Prostate gland (tissue), 2 donors: Measurements from ENCODE around the gene BIRC6. TPM values are rescaled to one million over a fixed set of nuclear protein-coding genes. Genes with fewer than 3 reads are reported as not detected.
A peak's percentile ranks its signal among the peaks of the same experiment; 100 is the strongest.

ENCODE experiments used
- DNase-seq: peaks from one replicate; pipeline ENCODE4 v3.0.0-alpha.2; 2019; ENCODE audit warnings: low spot score
- H3K27ac ChIP-seq, 2 donors: fragments of 200-600 bp; sonication (generic); 2 replicates each; pipeline ENCODE4 v1.5.1; 2017 to 2019
- H3K27me3 ChIP-seq: fragments of 200-600 bp; sonication (generic); replicated peaks from 2 replicates; pipeline ENCODE4 v1.5.1; 2019; ENCODE audit not compliant: insufficient read depth
- H3K36me3 ChIP-seq, 2 donors: fragments of 200-600 bp; sonication (generic); 1 replicate in 1 of 2; 2 replicates in 1 of 2; pipeline versions ENCODE4 v1.5.1 to v1.8.1; 2017 to 2019
- H3K4me1 ChIP-seq: fragments of 200-600 bp; sonication (generic); replicated peaks from 2 replicates; pipeline ENCODE4 v1.5.1; 2019
- H3K4me3 ChIP-seq, 2 donors: fragments of 200-600 bp; sonication (generic); 2 replicates each; pipeline ENCODE4 v1.5.1; 2017 to 2019
- H3K9me3 ChIP-seq: fragments of 200-600 bp; sonication (generic); 2 replicates; pipeline ENCODE4 v1.5.1; 2017
- POLR2A ChIP-seq: fragments of 450-650 bp; IDR thresholded peaks from one replicate; pipeline ENCODE4 v1.6.1; 2016; ENCODE audit warnings: antibody characterized with exemption, mild to moderate bottlenecking
- POLR2AphosphoS5 ChIP-seq: sonication (generic); formaldehyde crosslinking; IDR thresholded peaks from one replicate; pipeline ENCODE4 v1.6.1; 2017; ENCODE audit warnings: antibody characterized with exemption
- WGBS: methylation state at CpG from one replicate; pipeline ENCODE4 v1.1.5; 2018; 5-methylcytosine and 5-hydroxymethylcytosine counted together
- intact Hi-C: fragments of 100-400 bp; cut with DNase I; formaldehyde crosslinking; loops from one replicate; pipeline ENCODE4 v1.14.2; 2022
- total RNA-seq, 2 donors: library from RNA; depleted of rRNA; stranded (reverse); fragments of >200 nt; gene quantifications; one replicate each; pipeline ENCODE4 v1.1.0, GENCODE V29; 2016
- TF ChIP-seq, protein P1 (sequence below), 4 experiments: fragments of 200-600 bp in 2 of 4; fragments of 450-650 bp in 2 of 4; sonication (generic) in 2 of 4; IDR thresholded peaks; 1 replicate in 3 of 4; 2 replicates in 1 of 4; pipeline ENCODE4 v1.5.1; 2016 to 2019; ENCODE audit warnings: antibody characterized with exemption in 4 of 4, mild to moderate bottlenecking in 2 of 4, moderate library complexity in 2 of 4

BIRC6 gene
- total RNA-seq, 2 donors from 2014 or later, result 89.6 to 113 TPM

DNA sequence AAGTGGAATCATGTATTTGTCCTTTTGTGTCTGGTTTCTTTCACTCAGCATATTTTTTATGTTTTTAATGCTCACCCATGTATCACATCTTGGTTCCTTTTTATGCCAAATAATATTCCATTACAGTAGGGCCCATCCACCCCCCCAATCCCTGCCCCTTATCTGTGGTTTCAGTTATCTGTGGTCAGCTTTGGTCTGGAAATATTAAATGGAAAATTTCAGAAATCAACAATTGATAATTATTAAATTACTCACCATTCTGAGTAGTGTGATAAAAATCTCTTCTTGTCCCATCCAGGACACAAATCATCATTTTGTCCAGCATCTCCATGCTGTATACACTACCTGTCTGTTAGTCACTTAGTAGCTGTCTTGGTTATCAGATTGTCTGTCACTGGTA lies 66.7 kb downstream of the BIRC6 start:
- no peak for DNase-seq
- no peaks in the 10 kb centered on the region for H3K4me1 ChIP-seq
- intact Hi-C loops, result no loop called here

DNA sequence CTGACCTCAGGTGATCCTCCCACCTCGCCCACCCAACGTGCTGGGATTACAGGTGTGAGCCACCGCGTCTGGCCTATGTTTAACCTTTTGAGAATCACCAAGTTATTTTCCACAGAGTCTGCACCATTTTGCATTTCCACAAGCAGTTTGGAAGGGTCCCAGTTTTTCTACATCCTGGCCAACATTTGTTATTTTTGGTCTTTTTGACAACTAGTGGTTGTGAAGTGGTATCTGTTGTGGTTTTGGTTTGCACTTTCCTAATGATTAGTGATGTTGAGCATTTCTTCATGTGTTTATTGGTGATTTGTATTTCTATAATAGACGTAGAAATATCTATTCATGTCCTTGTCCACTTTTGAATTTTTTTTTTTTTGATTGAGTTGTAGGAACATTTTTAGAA lies 67.9 kb downstream of the BIRC6 start:
- intact Hi-C loops, result no loop called here

More for the DNA sequence above, 66.7 kb downstream of the BIRC6 start:
- H3K9me3 ChIP-seq, result no peaks in the 10 kb centered on the region
- no peak overlapping the region for H3K27ac ChIP-seq
- H3K27me3 ChIP-seq, result no peaks in the 10 kb centered on the region
- no peaks in the 10 kb centered on the region for H3K36me3 ChIP-seq
- H3K4me3 ChIP-seq, result no peak overlapping the region
- TF ChIP-seq POLR2A, result no peak
- TF ChIP-seq, protein P1, sequence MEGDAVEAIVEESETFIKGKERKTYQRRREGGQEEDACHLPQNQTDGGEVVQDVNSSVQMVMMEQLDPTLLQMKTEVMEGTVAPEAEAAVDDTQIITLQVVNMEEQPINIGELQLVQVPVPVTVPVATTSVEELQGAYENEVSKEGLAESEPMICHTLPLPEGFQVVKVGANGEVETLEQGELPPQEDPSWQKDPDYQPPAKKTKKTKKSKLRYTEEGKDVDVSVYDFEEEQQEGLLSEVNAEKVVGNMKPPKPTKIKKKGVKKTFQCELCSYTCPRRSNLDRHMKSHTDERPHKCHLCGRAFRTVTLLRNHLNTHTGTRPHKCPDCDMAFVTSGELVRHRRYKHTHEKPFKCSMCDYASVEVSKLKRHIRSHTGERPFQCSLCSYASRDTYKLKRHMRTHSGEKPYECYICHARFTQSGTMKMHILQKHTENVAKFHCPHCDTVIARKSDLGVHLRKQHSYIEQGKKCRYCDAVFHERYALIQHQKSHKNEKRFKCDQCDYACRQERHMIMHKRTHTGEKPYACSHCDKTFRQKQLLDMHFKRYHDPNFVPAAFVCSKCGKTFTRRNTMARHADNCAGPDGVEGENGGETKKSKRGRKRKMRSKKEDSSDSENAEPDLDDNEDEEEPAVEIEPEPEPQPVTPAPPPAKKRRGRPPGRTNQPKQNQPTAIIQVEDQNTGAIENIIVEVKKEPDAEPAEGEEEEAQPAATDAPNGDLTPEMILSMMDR (IDR thresholded peaks at IDR 0.05), result no peak
- no peak for TF ChIP-seq POLR2AphosphoS5

DNA sequence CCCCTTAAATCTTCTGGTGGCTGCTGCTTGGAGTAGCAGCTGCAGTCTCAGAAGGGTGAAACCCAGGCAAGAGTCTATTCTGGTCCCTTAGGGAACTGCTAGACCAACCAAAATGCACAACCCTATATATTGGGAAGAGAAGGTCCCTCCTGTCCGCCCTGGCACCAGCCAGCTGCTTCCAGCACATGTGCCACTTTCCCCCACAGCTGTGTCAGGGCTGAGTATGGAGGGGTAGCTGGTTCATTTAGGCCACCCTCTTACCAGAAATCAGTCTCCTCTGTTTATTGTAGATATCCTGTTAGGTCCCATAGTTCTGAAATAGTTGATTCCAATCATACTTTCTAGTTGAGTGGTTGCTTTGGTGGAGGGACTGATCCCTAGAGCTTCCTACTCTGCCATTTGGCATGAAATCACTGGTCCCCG lies 68.9 kb downstream of the BIRC6 start:
- no peak for DNase-seq
- intact Hi-C loops, result no loop called here
- Histone ChIP-seq H3K4me3 (no peak overlapping the region), H3K4me1 (no peaks in the 10 kb centered on the region), H3K27ac (no peak overlapping the region), H3K27me3 (no peaks in the 10 kb centered on the region), H3K36me3 (no peaks in the 10 kb centered on the region), H3K9me3 (no peaks in the 10 kb centered on the region)
- TF ChIP-seq POLR2AphosphoS5 (no peak), POLR2A (no peak)
- TF ChIP-seq, protein P1 (IDR thresholded peaks at IDR 0.05), result no peak
- WGBS, result 78% methylated on average over 2 of the region's 2 CpGs

More for the DNA sequence above, 67.9 kb downstream of the BIRC6 start:
- no peak overlapping the region for H3K27ac ChIP-seq
- TF ChIP-seq POLR2AphosphoS5 (no peak), POLR2A (no peak)
- TF ChIP-seq, protein P1 (IDR thresholded peaks at IDR 0.05), result no peak
- WGBS, result 94% methylated on average over 5 of the region's 5 CpGs
- no peaks in the 10 kb centered on the region for H3K36me3 ChIP-seq
- H3K4me1 ChIP-seq, result no peaks in the 10 kb centered on the region
- H3K9me3 ChIP-seq, result no peaks in the 10 kb centered on the region
- no peak for DNase-seq
- H3K4me3 ChIP-seq, result no peak overlapping the region
- no peaks in the 10 kb centered on the region for H3K27me3 ChIP-seq

DNA sequence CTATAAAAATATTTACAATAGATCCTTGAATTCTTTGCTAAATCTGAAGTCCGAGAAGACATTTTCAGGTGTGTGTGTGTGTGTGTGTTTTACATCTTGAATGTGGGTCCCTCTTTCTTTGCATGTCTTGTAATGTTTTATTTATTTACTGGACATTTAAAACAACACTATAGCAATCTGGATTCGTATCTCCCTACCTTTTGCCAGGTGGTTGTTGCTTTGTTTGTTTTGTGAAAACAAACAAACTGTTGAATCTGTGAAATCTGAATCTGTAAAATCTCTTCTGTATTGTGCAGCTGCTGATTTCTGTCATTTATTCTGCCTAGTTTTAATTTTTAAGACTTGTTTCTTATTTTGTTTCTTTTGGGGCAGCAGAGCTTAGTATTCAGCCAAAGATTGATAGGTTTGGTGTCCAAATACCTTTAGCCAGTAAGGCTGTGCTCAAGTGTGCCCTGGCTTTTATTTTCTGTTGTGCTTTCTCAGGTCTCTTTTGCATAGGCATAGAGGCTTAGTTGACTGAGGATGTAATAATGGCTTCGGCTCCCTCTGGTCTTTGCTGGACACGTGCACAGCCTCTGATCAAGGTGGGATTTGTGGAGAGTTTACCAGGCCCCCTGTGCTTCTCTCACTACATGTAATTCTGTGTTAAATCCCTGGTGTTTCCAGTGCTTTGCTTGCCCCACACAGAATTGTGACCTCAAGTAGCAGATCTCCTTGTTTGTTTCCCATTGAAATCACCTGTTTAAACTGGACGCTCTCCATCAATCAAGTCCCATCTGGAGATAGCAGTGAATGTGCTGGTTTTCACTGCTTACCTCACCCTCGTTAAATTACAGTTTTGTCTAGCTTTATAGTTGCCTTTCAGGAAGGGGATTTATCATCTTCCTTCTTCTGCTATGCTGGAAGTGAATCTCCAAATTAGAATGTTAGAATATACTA lies 71.1 kb downstream of the BIRC6 start:
- peak overlapping the region in 1 of 2 donors; percentile 29 for H3K27ac ChIP-seq
- H3K4me1 ChIP-seq, result no peaks in the 10 kb centered on the region
- intact Hi-C loops, result no loop called here
- H3K9me3 ChIP-seq, result no peaks in the 10 kb centered on the region
- no peak overlapping the region for H3K4me3 ChIP-seq
- H3K36me3 ChIP-seq, result no peaks in the 10 kb centered on the region
- DNase-seq, result no peak
- no peaks in the 10 kb centered on the region for H3K27me3 ChIP-seq
- TF ChIP-seq POLR2AphosphoS5, result peak; percentile 54
- TF ChIP-seq, protein P1 (IDR thresholded peaks at IDR 0.05), result no peak
- 37% methylated on average over 6 of the region's 6 CpGs for WGBS

DNA sequence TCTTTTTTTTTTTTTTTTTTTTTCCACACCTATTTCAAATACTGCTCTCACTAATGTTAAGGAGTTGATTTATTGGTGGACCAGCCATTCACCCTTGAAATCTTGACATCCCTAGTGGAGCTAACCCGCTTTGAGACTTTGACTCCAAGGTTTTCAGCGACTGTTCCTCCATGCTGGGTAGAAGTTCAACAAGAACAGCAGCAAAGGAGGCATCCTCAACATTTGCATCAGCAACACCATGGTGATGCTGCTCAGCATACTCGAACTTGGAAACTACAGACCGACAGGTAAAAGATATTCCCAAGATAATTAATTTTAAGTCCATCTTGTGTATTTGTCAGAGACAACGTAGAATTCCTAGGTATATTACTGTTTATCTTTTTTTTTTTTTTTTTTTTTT lies 74.0 kb downstream of the BIRC6 start:
- H3K9me3 ChIP-seq, result no peaks in the 10 kb centered on the region
- intact Hi-C loops, result no loop called here
- no peak overlapping the region for H3K27ac ChIP-seq
- no peaks in the 10 kb centered on the region for H3K4me1 ChIP-seq
- H3K36me3 ChIP-seq, result no peaks in the 10 kb centered on the region
- H3K4me3 ChIP-seq, result no peak overlapping the region
- no peak for DNase-seq
- TF ChIP-seq POLR2AphosphoS5 (no peak), POLR2A (no peak)
- TF ChIP-seq, protein P1 (IDR thresholded peaks at IDR 0.05), result no peak
- WGBS, result 97% methylated on average over 5 of the region's 5 CpGs
- no peaks in the 10 kb centered on the region for H3K27me3 ChIP-seq
